Activated naive CD8-positive, alpha-beta T cell treated with anti-CD3 and anti-CD28 coated beads, Interleukin-2, amount 50 U/mL, for 16 hours (primary cell): Measurements from ENCODE around the gene SURF6.
A peak's percentile ranks its signal among the peaks of the same experiment; 100 is the strongest.
"Not testable (repeated sequence)": the region's sequence is repeated elsewhere in the genome, so short reads cannot be mapped to it uniquely, and the experiment has no call there.

Experiments used
- DNase-seq: peaks from one replicate; pipeline ENCODE4 v3.0.0-alpha.2; 2020; ENCODE audit warnings: low read depth, low spot score

The SURF6 gene

GRCh38 chr9:133348718-133349573 lies 13.0 kb upstream of the SURF6 start:
- DNase-seq = no peak

DNA sequence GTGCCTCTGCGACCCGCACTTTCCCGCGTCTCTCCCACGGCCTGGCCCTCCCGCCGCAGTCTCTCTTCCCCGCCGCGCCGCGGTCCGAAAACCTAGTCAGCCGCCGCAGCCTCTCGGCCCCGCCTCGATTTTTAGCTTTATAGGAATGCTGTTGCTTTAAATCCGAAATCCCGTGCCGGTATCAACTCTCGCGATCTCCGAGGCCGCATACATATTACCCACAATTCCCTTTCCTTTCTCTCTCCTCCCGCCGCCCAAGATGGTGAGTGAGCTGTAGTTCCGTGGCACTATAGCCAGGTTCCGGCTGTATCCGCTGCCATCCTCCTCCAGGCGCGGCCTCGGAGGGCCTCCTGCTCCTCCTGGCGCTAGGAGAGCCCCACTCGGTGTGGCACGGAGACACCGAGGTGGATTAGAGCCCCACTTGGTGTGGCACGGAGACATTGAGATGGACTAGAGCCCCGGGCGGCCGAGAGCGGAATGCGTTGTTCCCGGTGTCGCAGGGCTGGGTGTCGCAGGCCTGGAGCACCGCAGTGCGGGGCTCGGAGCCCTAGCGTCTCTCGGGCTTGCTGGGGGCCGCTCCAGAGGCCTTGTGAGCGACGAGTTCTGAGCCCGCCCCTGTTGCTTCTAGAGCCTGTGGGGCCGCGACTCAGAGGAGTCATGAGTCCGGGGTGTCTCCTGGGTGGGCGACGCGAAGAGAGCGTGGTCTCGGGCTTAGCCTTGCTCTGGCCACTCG lies 12.2 kb upstream of the SURF6 start, which contains the start of the genes MED22 and RPL7A:
MED22 (minus strand) TSS at position 147 of the 733 bp plus-strand sequence. CDS start 1,469 bp downstream, outside the sequence.
RPL7A (plus strand) TSS at position 234 of the 733 bp plus-strand sequence; CDS start at position 260, 26 bp downstream.
- DNase-seq = peak; percentile 83

DNA sequence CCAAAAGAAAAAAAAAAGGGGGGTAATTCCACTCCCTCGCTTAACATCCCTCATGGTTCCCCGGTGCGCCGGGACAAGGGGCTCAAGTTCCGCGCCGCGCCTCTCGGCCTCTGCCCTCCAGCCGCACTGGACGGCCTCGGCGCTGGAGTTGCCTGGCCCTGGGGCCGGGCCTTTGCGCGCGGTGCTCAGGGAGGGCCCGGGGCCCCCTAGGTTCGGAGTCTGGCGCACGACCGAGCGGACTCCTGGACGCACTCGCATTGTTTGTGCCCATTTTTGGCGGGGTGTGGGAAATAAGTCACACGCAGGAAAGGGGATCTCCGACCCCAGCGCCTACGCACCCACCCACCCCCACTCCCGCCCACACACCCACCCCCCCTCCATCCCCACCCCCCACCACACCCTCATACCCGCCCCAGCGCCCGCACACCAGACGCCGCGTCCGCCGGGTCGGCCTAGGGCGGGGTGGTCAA lies 11.6 kb upstream of the SURF6 start:
- no peak for DNase-seq

DNA sequence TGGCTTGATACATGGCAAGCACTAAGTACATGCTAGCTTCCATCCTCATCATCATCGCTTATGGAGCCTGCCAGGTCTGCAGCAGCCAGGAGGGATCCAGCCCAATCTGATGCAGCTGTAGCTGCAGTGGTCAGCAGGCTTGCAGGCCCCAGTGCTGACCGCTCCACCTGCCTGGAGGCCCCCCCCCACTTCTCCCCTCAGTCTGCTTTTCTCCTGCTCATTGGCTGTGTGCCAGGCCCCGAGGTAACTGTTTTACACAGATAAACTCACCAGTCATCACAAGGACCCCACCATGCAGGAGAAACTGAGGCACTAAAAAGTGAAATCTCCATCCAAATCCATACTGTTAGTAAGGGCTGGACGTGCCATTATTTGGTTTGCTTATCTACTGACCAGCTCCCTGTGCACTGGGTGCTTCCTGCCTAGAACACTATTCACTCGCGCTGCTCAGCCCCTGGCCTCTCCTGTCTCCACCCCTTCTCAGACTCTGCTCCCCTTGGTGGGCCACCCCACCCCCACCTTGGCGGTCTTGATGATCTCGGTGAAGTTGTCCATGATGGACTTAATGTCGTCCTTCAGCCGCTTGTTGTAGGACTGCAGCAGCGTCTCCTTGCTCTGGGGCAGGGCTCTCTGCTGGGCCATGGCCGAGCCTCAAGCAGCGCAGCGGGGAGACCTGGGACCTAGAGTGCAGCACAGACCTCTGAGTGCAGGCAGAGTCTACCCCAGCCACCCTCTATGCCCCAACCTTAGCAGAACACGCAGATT lies 10.2 kb upstream of the SURF6 start:
- DNase-seq = no peak

GRCh38 chr9:133345596-133345995 lies 9.6 kb upstream of the SURF6 start:
- no peak for DNase-seq

DNA sequence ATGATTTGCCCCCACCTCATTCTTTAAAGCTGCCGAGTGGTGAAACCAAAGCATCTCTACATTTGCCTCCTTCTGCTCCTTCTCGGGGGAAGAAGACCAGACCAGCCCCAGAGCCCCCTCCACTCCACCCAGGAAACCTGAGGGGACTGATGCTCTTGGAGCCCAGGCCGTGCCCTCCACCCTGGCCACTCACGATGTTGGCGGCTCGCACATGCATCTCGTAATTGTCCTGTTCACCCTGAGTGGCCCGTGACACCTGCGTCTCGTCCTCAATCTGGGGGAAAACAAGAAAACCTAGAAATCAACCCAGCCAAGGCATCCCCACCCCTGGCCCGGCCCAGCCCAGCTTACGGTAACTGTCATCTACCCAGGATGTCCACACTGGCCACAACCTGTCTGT lies 9.0 kb upstream of the SURF6 start:
- DNase-seq = no peak

DNA sequence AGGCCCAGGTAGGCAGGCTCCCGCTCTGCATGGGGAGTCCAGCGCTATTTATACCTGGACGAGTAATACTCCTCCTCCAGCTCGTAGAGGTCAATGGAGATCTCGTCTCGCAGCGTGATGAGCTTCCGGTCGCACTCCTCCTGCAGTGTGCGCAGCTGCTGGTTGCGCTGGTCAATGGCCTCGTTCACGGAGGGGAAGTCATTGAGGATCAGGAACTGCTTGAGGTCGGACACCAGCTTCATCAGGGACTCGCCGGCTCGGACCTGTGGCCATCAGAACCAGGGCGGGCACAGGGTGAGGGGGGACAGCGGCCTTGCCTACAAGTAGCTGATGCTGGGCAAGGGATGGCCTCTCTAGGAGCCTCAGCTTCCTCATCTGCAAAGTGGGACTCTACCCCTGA lies 8.1 kb upstream of the SURF6 start:
- no peak for DNase-seq

DNA sequence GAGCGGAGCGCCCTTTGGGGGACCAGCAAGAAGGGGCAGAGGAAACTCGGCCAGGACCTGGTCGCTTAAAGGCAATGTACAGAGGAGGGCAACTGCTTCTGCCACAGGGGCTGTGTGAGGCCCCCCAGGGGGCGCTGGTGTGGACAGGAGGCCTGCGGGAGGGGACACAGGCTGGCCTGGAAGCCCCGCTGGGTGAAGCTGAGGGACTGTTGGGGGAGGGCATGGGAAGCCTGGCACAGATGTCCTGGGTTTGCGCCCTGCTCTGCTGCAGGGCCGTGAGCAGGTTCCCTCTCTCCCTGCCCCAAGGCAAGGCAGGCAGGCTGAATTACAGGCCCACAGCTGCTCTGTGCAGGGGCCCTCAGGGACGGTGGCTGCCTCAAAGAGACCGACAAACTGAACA lies 6.6 kb upstream of the SURF6 start:
- DNase-seq = no peak

DNA sequence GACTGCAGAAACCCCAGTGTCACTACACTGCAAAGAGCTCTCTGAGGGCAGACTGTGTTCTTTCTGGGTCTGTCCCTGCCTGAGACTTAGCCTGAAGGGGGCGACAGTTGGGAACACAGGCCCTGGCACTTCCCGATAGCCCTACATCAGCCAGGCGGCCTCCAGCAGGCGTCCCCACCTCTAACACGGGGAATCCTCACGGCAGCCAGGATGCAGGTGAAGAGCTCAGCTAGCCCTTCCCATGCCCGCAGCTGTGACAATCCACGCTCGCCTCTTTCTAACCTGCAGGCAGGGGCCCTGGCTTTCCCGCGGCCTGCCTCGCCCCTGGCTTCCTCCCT lies 6.0 kb upstream of the SURF6 start:
- DNase-seq = no peak

- DNase-seq = no peak
These were observed 5.5 kb upstream of the SURF6 start for GRCh38 chr9:133341369-133342068.

DNA sequence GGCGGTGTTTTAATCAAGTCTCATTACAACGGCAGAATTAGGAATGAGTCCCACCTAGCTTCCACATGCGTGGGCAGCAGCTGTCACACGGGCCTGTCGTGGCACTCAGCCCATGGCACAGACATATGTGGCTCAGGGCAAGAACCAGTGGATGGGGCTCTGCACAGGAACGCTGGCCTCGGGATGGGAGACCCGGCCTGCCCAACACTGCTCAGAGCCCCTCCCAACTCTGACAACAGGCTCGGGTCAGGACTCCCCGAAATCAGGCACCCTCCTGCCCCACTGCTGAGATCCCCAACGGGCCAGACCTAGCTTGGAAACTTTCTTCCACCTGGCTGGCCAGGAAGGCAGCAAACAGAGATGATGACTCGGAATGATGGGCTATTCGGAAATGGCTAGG lies 4.9 kb upstream of the SURF6 start:
- DNase-seq = no peak

DNA sequence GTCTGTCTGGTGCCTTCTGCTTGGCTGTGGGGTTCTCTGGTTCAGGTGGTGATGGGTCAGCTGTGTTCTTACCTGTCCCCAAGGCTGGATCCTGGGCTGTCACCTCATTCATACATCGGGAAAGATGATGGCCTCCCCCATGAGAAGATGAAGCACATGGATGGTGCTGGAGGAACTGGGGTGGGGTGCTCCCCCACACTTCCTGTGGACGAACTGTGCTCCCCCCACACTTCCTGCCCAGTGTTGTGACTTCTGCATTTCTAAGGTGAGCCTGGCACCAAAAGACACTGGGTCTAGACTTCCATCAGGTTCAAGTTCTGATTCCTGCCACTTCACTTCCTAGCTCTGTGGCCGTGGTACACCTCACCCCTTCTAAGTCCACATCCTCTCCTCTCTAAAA lies 4.3 kb upstream of the SURF6 start:
- no peak for DNase-seq

DNA sequence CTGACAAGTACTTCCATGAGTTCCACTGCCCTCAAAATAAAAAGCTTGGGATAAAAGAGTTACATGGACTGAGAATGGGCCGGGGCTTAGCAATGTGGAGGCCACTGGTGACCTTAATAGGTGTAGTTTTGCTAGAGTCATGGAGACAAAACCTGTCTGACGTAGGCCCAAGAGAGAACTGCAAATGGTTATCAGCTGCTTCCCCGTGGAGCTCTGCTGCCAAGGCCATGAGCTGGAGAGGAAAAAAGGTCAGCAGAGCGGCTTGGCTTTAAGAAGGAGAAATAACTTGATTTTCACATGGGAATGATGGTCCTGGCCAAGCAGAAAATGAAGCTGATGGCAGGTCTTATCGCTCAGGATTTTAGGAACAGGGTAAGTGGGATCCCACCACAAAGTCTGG lies 3.7 kb upstream of the SURF6 start:
- no peak for DNase-seq

GRCh38 chr9:133334888-133335287 lies 1.1 kb downstream of the SURF6 start:
- not testable (repeated sequence) for DNase-seq

- no peak for DNase-seq
These were observed 1.8 kb downstream of the SURF6 start for GRCh38 chr9:133334161-133334560.

- DNase-seq = no peak
These were observed 2.4 kb downstream of the SURF6 start for GRCh38 chr9:133333566-133333965.

GRCh38 chr9:133333011-133333410 lies 3.0 kb downstream of the SURF6 start:
- no peak for DNase-seq

GRCh38 chr9:133332381-133332730 lies 3.6 kb downstream of the SURF6 start:
- DNase-seq = no peak

DNA sequence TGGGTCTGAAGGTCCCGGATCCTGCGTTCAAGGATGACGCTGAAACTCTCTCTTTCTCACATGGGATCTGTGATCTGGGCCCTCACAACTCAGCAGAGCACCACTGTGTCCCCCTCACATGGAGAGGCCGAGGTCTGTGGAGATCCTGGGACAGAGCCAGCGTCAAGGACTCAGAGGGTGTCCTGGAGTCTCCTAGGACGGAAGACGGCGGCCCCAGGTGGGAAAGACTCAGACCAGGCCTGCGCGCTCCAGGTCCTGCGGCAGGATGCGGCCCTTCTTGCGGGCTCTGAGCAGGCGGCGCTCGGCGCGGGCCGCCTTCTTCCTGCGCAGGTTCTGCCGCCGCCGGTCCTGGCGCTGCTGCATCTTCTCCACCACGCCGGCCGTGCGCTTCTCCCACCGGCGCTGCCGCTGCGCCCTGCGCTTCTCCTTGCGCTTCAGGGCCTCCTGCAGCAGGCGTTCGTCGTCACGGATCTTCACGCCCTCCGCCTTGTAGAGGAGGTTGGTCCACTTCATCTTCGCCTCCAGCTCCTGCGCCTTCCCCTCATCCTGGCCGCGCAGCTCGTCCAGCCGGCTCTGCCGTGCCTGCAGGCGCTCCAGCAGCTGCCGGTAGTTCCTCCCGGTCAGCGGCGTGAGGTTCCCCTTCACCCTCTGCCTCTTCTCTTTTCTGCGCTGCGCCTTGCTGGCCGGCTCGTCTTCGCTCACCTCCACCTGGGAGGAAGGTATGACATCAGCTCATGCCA lies 4.2 kb downstream of the SURF6 start:
- DNase-seq = no peak

GRCh38 chr9:133331221-133331620 lies 4.8 kb downstream of the SURF6 start:
- no peak for DNase-seq
